GM18861 (cell line): Measurements from ENCODE around the gene MSX1.

Experiments used
- ATAC-seq: cut with Tn5 transposase; IDR thresholded peaks from one replicate; pipeline ENCODE4 v1.9.1; 2021; ENCODE audit not compliant: unreplicated experiment

Gene MSX1

GRCh38 chr4:4857001-4857808 lies 2.3 kb upstream of the MSX1 start:
- ATAC-seq = no peak

GRCh38 chr4:4857809-4858508 lies 1.5 kb upstream of the MSX1 start:
- ATAC-seq = no peak

DNA sequence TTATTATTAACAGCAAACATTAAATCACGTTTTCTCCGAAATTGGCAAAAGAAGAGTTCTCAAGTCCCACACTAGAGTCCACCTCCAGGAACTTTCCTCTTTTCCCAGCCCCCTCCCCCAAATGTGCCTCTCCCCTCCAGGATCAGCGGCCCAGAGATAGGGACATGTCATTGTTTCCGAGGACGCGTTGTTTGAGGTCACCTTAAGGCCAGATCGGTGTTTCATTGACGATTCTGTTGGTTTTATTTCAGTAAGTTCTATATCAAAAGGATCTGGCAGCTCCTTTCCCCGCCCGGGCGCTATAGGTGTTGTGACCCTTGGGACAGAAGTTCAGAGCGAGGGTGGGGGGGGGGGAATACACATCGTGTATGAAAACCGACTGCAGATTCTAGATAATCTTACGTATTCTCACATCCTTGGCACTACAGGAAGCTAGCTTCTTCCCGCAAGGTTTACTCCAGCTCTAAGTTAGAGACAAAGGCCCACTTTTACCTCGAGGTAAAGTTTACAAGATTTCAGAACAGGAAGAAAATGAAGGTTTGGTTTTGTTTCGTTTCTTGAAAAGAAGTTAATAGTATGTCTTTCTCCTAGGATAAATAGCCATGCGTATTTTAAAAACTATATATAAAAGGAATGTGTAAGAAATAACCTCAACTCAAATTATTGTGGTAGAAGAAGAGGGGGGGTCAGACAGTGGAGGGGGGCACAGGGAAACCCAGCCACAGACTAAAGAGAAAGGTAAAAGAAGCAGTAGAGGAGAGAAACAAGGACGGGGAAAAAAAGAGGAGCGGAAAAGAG lies 739 bp upstream of the MSX1 start:
- no peak for ATAC-seq

DNA sequence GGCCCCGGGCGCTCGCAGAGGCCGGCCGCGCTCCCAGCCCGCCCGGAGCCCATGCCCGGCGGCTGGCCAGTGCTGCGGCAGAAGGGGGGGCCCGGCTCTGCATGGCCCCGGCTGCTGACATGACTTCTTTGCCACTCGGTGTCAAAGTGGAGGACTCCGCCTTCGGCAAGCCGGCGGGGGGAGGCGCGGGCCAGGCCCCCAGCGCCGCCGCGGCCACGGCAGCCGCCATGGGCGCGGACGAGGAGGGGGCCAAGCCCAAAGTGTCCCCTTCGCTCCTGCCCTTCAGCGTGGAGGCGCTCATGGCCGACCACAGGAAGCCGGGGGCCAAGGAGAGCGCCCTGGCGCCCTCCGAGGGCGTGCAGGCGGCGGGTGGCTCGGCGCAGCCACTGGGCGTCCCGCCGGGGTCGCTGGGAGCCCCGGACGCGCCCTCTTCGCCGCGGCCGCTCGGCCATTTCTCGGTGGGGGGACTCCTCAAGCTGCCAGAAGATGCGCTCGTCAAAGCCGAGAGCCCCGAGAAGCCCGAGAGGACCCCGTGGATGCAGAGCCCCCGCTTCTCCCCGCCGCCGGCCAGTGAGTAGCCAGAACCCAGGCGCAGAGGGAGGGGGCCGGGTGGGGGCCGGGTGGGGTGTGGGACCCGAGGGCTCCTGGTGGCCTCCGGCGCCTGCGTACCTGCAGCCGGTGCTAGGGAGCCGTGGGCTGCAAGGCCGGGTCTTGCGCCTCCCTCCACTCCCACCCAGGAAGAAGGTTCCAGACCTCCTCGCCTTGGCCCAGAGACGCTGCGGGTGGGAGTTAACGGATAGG lies 534 bp downstream of the MSX1 start:
- peak; percentile 24 for ATAC-seq

GRCh38 chr4:4860600-4861389 lies 1.3 kb downstream of the MSX1 start:
- ATAC-seq = no peak

DNA sequence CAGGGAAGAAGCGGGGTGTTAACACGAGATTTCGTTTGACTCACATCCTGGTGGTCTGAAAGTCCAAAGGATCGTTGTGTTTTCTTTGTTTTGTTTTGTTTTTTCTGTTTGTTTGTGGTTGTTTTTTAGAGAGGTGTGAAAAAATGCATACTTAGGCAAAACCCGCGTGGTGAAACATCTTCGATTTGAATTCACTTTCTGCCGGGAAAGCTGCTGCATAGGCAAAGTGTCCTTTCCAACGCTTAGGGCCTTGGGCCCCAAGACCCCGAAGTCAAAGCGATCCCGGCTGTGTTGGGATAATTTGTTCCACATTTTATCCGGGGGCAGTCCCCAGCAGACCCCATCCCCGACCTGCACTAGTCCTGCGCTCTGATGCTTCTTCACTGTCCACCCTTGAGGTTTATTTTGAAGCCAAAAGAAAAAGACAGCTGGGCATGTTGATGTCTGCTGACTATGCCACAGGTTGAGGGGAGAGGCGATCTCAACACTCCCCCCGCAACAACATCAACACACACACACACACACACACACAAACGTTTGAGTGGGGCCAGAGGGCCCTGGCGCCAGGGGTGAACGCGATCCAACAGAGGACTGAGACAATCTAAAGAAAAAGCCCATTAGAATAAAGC lies 2.0 kb downstream of the MSX1 start:
- no peak for ATAC-seq

- no peak for ATAC-seq
Observed at GRCh38 chr4:4862071-4862551, 2.6 kb downstream of the MSX1 start.

GRCh38 chr4:4862665-4863482 lies 3.4 kb downstream of the MSX1 start:
- ATAC-seq = no peak

- ATAC-seq = no peak
Observed at GRCh38 chr4:4864443-4864939, 5.0 kb downstream of the MSX1 start.

GRCh38 chr4:4864940-4865704 lies 5.7 kb downstream of the MSX1 start:
- ATAC-seq = no peak

DNA sequence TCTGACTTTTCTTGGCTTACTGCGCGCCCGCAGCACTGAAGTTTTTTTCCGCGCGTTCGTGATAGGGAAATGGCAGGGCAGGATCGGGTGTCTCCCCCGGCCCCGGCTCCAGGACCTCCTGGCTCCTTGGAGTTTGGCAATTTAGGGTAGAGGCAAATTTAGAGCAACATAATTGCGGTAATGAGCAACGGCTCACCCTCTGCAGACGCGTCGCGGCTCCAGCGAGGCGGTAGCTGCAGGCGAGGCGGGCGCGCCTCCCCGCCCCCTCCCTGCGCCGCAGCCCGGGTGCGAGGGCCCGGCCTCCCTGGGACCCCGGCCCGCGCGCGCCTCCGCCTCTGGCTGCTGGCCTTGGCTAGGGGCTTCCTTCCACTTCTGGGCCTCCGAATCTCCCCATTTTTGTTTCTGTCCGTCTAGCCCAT lies 6.2 kb downstream of the MSX1 start:
- no peak for ATAC-seq

DNA sequence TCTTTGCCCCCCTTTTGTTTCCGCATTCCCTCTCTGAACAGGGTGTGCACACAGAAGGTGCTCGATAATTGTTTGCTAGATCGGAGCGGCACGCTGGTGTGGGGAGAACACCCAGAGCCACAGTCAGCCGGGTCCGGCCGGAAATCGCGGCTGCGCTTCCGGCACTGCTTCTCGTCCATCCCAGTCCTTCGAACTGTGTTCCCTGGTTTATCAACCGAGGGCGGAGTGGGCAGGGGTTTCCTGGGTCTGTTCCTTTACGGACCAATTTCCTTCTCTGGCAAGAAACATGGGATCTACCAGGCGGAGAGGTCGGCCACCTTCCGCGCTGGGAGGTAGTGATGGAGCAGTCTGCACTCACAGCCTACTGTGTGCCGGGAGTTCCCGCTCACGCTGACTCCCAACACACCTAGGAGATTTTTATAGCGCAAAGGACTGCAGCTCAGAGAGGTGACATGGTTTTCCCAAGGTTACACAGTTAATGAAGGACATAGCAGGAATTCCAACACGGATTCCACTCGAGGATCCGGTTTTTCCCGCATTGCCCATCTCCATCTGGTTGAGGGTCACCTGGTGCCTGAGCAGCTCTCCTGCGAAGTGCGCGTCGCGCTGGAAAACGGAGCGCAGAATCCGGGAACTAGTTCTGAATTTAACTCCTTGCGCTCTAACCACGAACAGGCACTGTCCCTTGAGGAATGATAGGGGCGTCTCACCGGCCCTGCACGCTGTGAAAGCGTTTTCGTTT lies 6.8 kb downstream of the MSX1 start:
- ATAC-seq = no peak

GRCh38 chr4:4866866-4867374 lies 7.5 kb downstream of the MSX1 start:
- ATAC-seq = no peak

GRCh38 chr4:4867375-4868039 lies 8.0 kb downstream of the MSX1 start:
- no peak for ATAC-seq

DNA sequence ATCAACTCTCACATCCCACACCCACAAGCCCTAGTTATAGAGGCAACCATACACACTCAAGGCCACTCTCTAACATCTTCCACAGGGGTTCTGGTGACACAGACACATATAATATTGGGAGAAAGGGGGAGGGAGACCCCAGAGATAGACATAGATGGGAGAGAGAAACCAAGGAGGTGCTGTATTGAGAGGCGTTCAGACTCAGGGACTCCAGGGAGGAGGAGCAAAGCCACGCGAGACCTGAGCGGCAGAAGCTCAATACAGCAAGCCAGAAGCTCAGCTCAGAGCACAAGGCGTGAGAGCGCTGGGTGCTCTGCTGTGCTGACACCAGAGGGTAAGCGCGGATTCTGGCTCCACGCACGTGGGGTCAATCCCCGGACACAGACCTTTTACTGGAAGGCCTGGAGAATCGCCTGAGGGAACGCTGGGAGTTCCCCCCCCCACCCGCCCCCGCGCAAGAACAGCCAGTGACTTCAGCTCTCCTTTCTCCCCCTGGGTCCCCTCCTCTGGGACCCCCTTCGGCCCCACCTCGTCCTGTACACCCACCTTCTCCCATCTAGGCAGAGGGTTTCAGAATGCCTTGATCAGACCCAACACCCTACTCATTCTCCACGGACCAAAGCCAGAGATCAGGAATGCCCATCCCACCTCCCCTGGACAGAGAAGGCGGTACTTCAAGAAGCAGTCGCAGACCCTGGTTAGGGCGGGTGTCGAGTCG lies 8.7 kb downstream of the MSX1 start:
- ATAC-seq = no peak
